Gastrocnemius medialis (tissue), 4 donors: ENCODE data around the gene CCS. TPM values are rescaled to one million over a fixed set of nuclear protein-coding genes. Genes with fewer than 3 reads are reported as not detected.
A peak's percentile ranks its signal among the peaks of the same experiment; 100 is the strongest.

ENCODE experiments used
- ATAC-seq, 2 donors: fragments of 150-250 bp; one replicate each; pipeline ENCODE4 v1.9.1; 2016
- DNase-seq, 2 donors: peaks; one replicate each; pipeline ENCODE4 v3.0.0-alpha.2; 2019
- H3K27ac ChIP-seq, 4 donors: fragments of 200-600 bp; sonication (generic); 1 replicate in 1 of 4; 2 replicates in 3 of 4; pipeline ENCODE4 v1.5.1; 2016 to 2018; ENCODE audit warnings: mild to moderate bottlenecking in 2 of 4, moderate library complexity in 1 of 4
- H3K27me3 ChIP-seq, 3 donors: fragments of 200-600 bp; sonication (generic) in 2 of 3; 1 replicate in 1 of 3; 2 replicates in 2 of 3; pipeline versions ENCODE4 v1.5.1 to v1.6.0; 2016 to 2019; ENCODE audit warnings: mild to moderate bottlenecking in 1 of 3, moderate library complexity in 1 of 3
- H3K36me3 ChIP-seq, 2 donors: fragments of 200-600 bp; sonication (generic) in 1 of 2; one replicate each; pipeline ENCODE4 v1.5.1; 2017 to 2018
- H3K4me1 ChIP-seq, 2 donors: fragments of 200-600 bp; sonication (generic) in 1 of 2; one replicate each; pipeline ENCODE4 v1.5.1; 2016 to 2017; ENCODE audit warnings: mild to moderate bottlenecking in 2 of 2
- H3K4me3 ChIP-seq, 4 donors: fragments of 200-600 bp; sonication (generic) in 3 of 4; 1 replicate in 1 of 4; 2 replicates in 3 of 4; pipeline ENCODE4 v1.5.1; 2016 to 2019; ENCODE audit warnings: mild to moderate bottlenecking in 2 of 4
- H3K9me3 ChIP-seq, 3 donors: fragments of 200-600 bp; sonication (generic) in 2 of 3; 1 replicate in 1 of 3; 2 replicates in 2 of 3; pipeline ENCODE4 v1.5.1; 2016 to 2019
- POLR2A ChIP-seq, 2 donors: fragments of 450-650 bp; IDR thresholded peaks; one replicate each; pipeline ENCODE4 v1.6.1; 2017; ENCODE audit warnings: antibody characterized with exemption in 2 of 2, mild to moderate bottlenecking in 2 of 2, moderate library complexity in 2 of 2
- in situ Hi-C, 4 donors: fragments of 200-750 bp; cut with MboI; loops; one replicate each; pipeline versions ENCODE4 v1.15.0 to v1.8.0; 2017; ENCODE audit warnings: low sequenced_read_pairs in 4 of 4
- intact Hi-C: fragments of 100-400 bp; cut with DNase I; formaldehyde crosslinking; loops from one replicate; pipeline ENCODE4 v1.15.1; 2023; ENCODE audit warnings: low total_unique reads
- total RNA-seq, 4 donors: library from RNA; depleted of rRNA; stranded (reverse); fragments of >200 nt; gene quantifications; one replicate each; pipeline versions ENCODE4 v1.1.0 to v1.2.3, GENCODE V29; 2016
- TF ChIP-seq, protein P1 (sequence below), 5 experiments: fragments of 450-650 bp in 3 of 5; fragments of 200-600 bp in 2 of 5; sonication (generic) in 2 of 5; IDR thresholded peaks in 4 of 5; conservative IDR thresholded peaks in 1 of 5; 1 replicate in 4 of 5; 2 replicates in 1 of 5; pipeline ENCODE4 v1.5.1; 2016 to 2019; ENCODE audit warnings: antibody characterized with exemption in 5 of 5, mild to moderate bottlenecking in 3 of 5, moderate library complexity in 3 of 5

CCS gene
- total RNA-seq, 4 donors from 2014 or later: 9.0 to 12.3 (median 11.7) TPM

DNA sequence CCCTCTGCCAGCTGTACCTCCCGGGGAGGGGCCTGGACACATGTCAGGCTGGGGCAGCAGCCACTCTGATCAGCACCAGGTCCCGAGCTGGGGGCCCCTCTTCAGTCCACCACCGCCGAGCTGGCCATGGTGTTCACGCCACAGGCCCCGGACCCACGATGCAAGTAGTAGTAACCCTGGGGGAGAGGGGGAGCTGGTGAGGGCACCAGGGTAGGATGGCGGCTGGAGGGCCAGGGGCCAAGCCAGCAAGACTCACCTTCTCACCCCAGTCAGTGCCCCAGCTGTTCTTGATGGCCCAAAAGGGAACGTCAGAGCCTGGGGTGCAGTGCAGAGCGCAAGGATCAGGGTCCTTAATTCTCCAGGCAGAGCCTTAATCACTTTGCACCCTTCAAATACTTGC, 29.2 kb upstream of the CCS start:
- Histone ChIP-seq H3K4me1 (peaks cover 6 to 19% of the 10 kb centered on the region in 2 donors), H3K27me3 (no peaks in the 10 kb centered on the region), H3K4me3 (no peak overlapping the region), H3K27ac (no peak overlapping the region), H3K9me3 (no peaks in the 10 kb centered on the region), H3K36me3 (peaks cover 0 to 21% of the 10 kb centered on the region in 2 donors)
- ATAC-seq (no peak), DNase-seq (no peak)
- in situ Hi-C loops: no loop called here
- TF ChIP-seq POLR2A (IDR thresholded peaks at IDR 0.05): no peak
- TF ChIP-seq, protein P1, sequence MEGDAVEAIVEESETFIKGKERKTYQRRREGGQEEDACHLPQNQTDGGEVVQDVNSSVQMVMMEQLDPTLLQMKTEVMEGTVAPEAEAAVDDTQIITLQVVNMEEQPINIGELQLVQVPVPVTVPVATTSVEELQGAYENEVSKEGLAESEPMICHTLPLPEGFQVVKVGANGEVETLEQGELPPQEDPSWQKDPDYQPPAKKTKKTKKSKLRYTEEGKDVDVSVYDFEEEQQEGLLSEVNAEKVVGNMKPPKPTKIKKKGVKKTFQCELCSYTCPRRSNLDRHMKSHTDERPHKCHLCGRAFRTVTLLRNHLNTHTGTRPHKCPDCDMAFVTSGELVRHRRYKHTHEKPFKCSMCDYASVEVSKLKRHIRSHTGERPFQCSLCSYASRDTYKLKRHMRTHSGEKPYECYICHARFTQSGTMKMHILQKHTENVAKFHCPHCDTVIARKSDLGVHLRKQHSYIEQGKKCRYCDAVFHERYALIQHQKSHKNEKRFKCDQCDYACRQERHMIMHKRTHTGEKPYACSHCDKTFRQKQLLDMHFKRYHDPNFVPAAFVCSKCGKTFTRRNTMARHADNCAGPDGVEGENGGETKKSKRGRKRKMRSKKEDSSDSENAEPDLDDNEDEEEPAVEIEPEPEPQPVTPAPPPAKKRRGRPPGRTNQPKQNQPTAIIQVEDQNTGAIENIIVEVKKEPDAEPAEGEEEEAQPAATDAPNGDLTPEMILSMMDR (IDR thresholded peaks at IDR 0.05 in 4 of 5, conservative IDR thresholded peaks at IDR 0.05 in 1 of 5): no peak
- intact Hi-C loops: no loop called here

DNA sequence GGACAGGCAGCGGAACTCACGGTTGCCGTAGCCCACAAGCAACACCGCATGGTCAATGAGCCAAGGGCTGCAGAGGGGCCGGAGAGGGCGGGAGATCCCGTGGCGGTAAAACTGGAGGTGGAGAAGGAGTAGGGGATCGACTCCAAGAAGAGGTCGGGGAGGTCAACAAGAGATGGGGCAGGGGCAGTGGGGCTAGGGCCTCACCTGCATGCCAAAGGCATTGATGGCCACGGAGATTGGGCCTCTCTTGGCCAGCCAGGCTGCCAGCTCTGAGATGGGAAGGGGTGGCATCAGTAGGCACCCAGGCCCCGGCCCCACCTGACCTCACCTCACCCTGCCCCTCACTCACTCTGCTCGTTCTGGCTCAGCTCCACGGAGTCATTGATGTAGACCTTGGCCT, 28.4 kb upstream of the CCS start:
- no peak overlapping the region for H3K27ac ChIP-seq
- no peaks in the 10 kb centered on the region for H3K9me3 ChIP-seq
- peaks cover 5 to 12% of the 10 kb centered on the region in 2 donors for H3K4me1 ChIP-seq
- no peak for DNase-seq
- ATAC-seq: no peak
- intact Hi-C loops: no loop called here
- H3K36me3 ChIP-seq: peaks cover 0 to 21% of the 10 kb centered on the region in 2 donors
- no peaks in the 10 kb centered on the region for H3K27me3 ChIP-seq
- in situ Hi-C loops: no loop called here
- no peak for TF ChIP-seq POLR2A (IDR thresholded peaks at IDR 0.05)
- TF ChIP-seq, protein P1 (IDR thresholded peaks at IDR 0.05 in 4 of 5, conservative IDR thresholded peaks at IDR 0.05 in 1 of 5): no peak
- no peak overlapping the region for H3K4me3 ChIP-seq

- Histone ChIP-seq H3K27ac (no peak overlapping the region), H3K9me3 (no peaks in the 10 kb centered on the region), H3K4me1 (peaks cover 5 to 11% of the 10 kb centered on the region in 2 donors), H3K4me3 (no peak overlapping the region), H3K27me3 (no peaks in the 10 kb centered on the region), H3K36me3 (peaks cover 0 to 21% of the 10 kb centered on the region in 2 donors)
- in situ Hi-C loops: no loop called here
- TF ChIP-seq, protein P1 (IDR thresholded peaks at IDR 0.05 in 4 of 5, conservative IDR thresholded peaks at IDR 0.05 in 1 of 5): no peak
- TF ChIP-seq POLR2A (IDR thresholded peaks at IDR 0.05): no peak
- no peak for DNase-seq
- no peak for ATAC-seq
- intact Hi-C loops: no loop called here
These were observed 28.0 kb upstream of the CCS start for GRCh38 chr11:66564984-66565383.

GRCh38 chr11:66566221-66566620, 26.8 kb upstream of the CCS start:
- in situ Hi-C loops (no loop called here), intact Hi-C loops (no loop called here)
- TF ChIP-seq, protein P1 (IDR thresholded peaks at IDR 0.05 in 4 of 5, conservative IDR thresholded peaks at IDR 0.05 in 1 of 5): no peak
- no peak for TF ChIP-seq POLR2A (IDR thresholded peaks at IDR 0.05)
- no peaks in the 10 kb centered on the region for H3K9me3 ChIP-seq
- H3K27ac ChIP-seq: no peak overlapping the region
- H3K27me3 ChIP-seq: no peaks in the 10 kb centered on the region
- no peak for ATAC-seq
- no peak overlapping the region for H3K4me3 ChIP-seq
- no peak for DNase-seq
- peaks cover 0 to 21% of the 10 kb centered on the region in 2 donors for H3K36me3 ChIP-seq
- peaks cover 5 to 11% of the 10 kb centered on the region in 2 donors for H3K4me1 ChIP-seq

DNA sequence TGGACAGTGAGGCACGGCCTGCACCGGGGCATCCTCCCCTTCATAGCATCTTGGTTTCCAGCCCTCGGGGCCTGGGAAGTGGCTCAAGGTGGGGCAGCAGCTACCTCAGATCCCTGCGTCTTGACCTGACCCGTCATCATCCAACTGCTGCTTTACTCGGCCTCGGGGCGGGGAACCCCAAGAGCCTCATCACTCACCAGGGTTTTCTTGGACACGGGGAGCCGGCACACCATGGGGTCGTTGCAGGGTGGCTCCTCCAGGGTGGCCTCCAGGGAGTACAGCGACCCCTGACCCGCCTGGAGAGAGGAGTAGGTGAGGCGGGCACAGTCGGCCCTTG, 25.2 kb upstream of the CCS start:
- Histone ChIP-seq H3K4me3 (peak overlapping the region; percentile 56 to 77 (median 66)), H3K9me3 (no peaks in the 10 kb centered on the region), H3K36me3 (peaks cover 0 to 17% of the 10 kb centered on the region in 2 donors), H3K4me1 (peaks cover 5 to 11% of the 10 kb centered on the region in 2 donors), H3K27me3 (no peaks in the 10 kb centered on the region), H3K27ac (peak overlapping the region; percentile 74 to 86 (median 79))
- intact Hi-C loops: no loop called here
- TF ChIP-seq, protein P1 (IDR thresholded peaks at IDR 0.05 in 4 of 5, conservative IDR thresholded peaks at IDR 0.05 in 1 of 5): no peak
- no peak for TF ChIP-seq POLR2A (IDR thresholded peaks at IDR 0.05)
- DNase-seq: no peak
- in situ Hi-C loops: no loop called here
- ATAC-seq: peak in 1 of 2 donors; percentile 12
